OCI-LY1 (cell line): ENCODE data around the gene ST3GAL3.

Experiments used
- H2AFZ ChIP-seq: fragments of 200-600 bp; sonication (generic), shearing (Covaris generic); 2 replicates; pipeline ENCODE4 v1.6.0; 2014; ENCODE audit warnings: antibody characterized with exemption, mild to moderate bottlenecking, low read length
- H3F3A ChIP-seq: fragments of 200-600 bp; sonication (generic), shearing (Covaris generic); 2 replicates; pipeline ENCODE4 v1.6.0; 2014; ENCODE audit warnings: mild to moderate bottlenecking, antibody characterized with exemption, low read length, moderate library complexity; ENCODE audit not compliant: insufficient read depth
- H3K27ac ChIP-seq: fragments of 200-600 bp; sonication (generic); 2 replicates; pipeline ENCODE4 v1.5.1; 2014; ENCODE audit warnings: low read length, mixed run types, mild to moderate bottlenecking, low read depth; ENCODE audit not compliant: poor library complexity, severe bottlenecking
- H3K27me3 ChIP-seq: fragments of 200-600 bp; sonication (generic); 2 replicates; pipeline ENCODE4 v1.6.0; 2014; ENCODE audit warnings: antibody characterized with exemption, mild to moderate bottlenecking, low read length, moderate library complexity; ENCODE audit not compliant: insufficient read depth
- H3K36me3 ChIP-seq: fragments of 200-600 bp; sonication (generic); 2 replicates; pipeline ENCODE4 v1.6.1; 2014; ENCODE audit warnings: mild to moderate bottlenecking, antibody characterized with exemption, low read length, moderate library complexity, mixed read lengths; ENCODE audit not compliant: insufficient read depth
- H3K4me1 ChIP-seq: fragments of 200-600 bp; sonication (generic); 2 replicates; pipeline ENCODE4 v1.5.1; 2014; ENCODE audit warnings: mild to moderate bottlenecking, low read length, moderate library complexity; ENCODE audit not compliant: insufficient read depth, severe bottlenecking
- H3K4me2 ChIP-seq: fragments of 200-600 bp; sonication (generic), shearing (Covaris generic); 2 replicates; pipeline ENCODE4 v1.6.1; 2014; ENCODE audit warnings: low read length
- H3K4me3 ChIP-seq: fragments of 200-600 bp; sonication (generic); 2 replicates; pipeline ENCODE4 v1.5.1; 2014; ENCODE audit warnings: low read length, low read depth, mild to moderate bottlenecking, mixed read lengths; ENCODE audit not compliant: poor library complexity, severe bottlenecking
- H3K79me2 ChIP-seq: fragments of 200-600 bp; shearing (Covaris generic); 2 replicates; pipeline ENCODE4 v1.6.1; 2016; ENCODE audit warnings: mixed run types, low read length, mixed read lengths; ENCODE audit not compliant: insufficient read depth
- H3K9ac ChIP-seq: fragments of 200-600 bp; sonication (generic), shearing (Covaris generic); 2 replicates; pipeline ENCODE4 v1.6.1; 2014; ENCODE audit warnings: mild to moderate bottlenecking, low read length, mixed read lengths
- H3K9me2 ChIP-seq: fragments of 200-600 bp; sonication (generic), shearing (Covaris generic); 2 replicates; pipeline ENCODE4 v1.6.1; 2014; ENCODE audit warnings: low read depth, mild to moderate bottlenecking, low read length, mixed read lengths
- H3K9me3 ChIP-seq: fragments of 200-600 bp; shearing (Covaris generic); 2 replicates; pipeline ENCODE4 v1.6.1; 2014; ENCODE audit warnings: low read length, mixed read lengths
- H4K20me1 ChIP-seq: fragments of 200-600 bp; sonication (generic), shearing (Covaris generic); 2 replicates; pipeline ENCODE4 v1.6.0; 2016; ENCODE audit warnings: mild to moderate bottlenecking, low read length; ENCODE audit not compliant: insufficient read depth
- CTCF ChIP-seq: fragments of 200-600 bp; sonication (generic), shearing (Covaris generic); IDR thresholded peaks from 2 replicates; pipeline ENCODE4 v1.5.1; 2017; ENCODE audit warnings: mild to moderate bottlenecking, antibody characterized with exemption, low read length, moderate library complexity, mixed read lengths
- EZH2 ChIP-seq: fragments of 200-600 bp; sonication (generic), shearing (Covaris generic); IDR thresholded peaks from 2 replicates; pipeline ENCODE4 v1.8.0; 2017; ENCODE audit warnings: borderline replicate concordance, mixed run types, mild to moderate bottlenecking, antibody characterized with exemption, low read length, moderate library complexity, mixed read lengths

Gene ST3GAL3

GRCh38 chr1:43754892-43755291 is 47.6 kb downstream of the ST3GAL3 start:
- Histone ChIP-seq H3K79me2 (no peaks in the 10 kb centered on the region), H3K9me3 (no peaks in the 10 kb centered on the region), H3K9me2 (no peaks in the 10 kb centered on the region), H3K9ac (no peak overlapping the region), H4K20me1 (no peaks in the 10 kb centered on the region), H3F3A (no peaks in the 10 kb centered on the region), H3K4me3 (no peak overlapping the region), H3K27me3 (no peaks in the 10 kb centered on the region), H3K27ac (no peak overlapping the region), H3K4me1 (no peaks in the 10 kb centered on the region), H3K4me2 (no peak overlapping the region), H2AFZ (no peak overlapping the region), H3K36me3 (no peaks in the 10 kb centered on the region)
- TF ChIP-seq CTCF (no peak), EZH2 (no peak)

- Histone ChIP-seq H3K27ac (no peak overlapping the region), H3F3A (peaks cover 4% of the 10 kb centered on the region; the same call in 1 of the 2 replicates), H3K27me3 (no peaks in the 10 kb centered on the region), H2AFZ (no peak overlapping the region), H4K20me1 (no peaks in the 10 kb centered on the region), H3K9ac (no peak overlapping the region), H3K4me2 (no peak overlapping the region), H3K9me2 (no peaks in the 10 kb centered on the region), H3K4me1 (no peaks in the 10 kb centered on the region), H3K4me3 (no peak overlapping the region), H3K9me3 (no peaks in the 10 kb centered on the region), H3K79me2 (no peaks in the 10 kb centered on the region), H3K36me3 (no peaks in the 10 kb centered on the region)
- TF ChIP-seq CTCF, result no peak
- no peak for TF ChIP-seq EZH2
Measured at GRCh38 chr1:43757343-43758053, 50.2 kb downstream of the ST3GAL3 start.

GRCh38 chr1:43760745-43761317 is 53.5 kb downstream of the ST3GAL3 start:
- Histone ChIP-seq H4K20me1 (no peaks in the 10 kb centered on the region), H3K27me3 (no peaks in the 10 kb centered on the region), H3K4me2 (no peak overlapping the region), H3K4me1 (peaks cover 21% of the 10 kb centered on the region), H3K27ac (no peak overlapping the region), H3K79me2 (no peaks in the 10 kb centered on the region), H3K36me3 (no peaks in the 10 kb centered on the region), H2AFZ (no peak overlapping the region), H3K4me3 (no peak overlapping the region), H3K9me2 (no peaks in the 10 kb centered on the region), H3F3A (peaks cover 4% of the 10 kb centered on the region; the same call in 1 of the 2 replicates), H3K9ac (no peak overlapping the region), H3K9me3 (no peaks in the 10 kb centered on the region)
- TF ChIP-seq EZH2 (no peak), CTCF (no peak)
